C4-2B (cell line): ENCODE data around the gene DNAH7.

ENCODE experiments used
- H3K27ac ChIP-seq: fragments of 450-650 bp; 2 replicates; pipeline ENCODE4 v1.5.1; 2017
- ZFX ChIP-seq: fragments of 450-650 bp; IDR thresholded peaks from 2 replicates; pipeline ENCODE4 v1.6.1; 2017
- TF ChIP-seq, protein P1 (sequence below): fragments of 450-650 bp; conservative IDR thresholded peaks from 2 replicates; pipeline ENCODE4 v1.5.1; 2017; ENCODE audit warnings: mild to moderate bottlenecking

The DNAH7 gene

DNA sequence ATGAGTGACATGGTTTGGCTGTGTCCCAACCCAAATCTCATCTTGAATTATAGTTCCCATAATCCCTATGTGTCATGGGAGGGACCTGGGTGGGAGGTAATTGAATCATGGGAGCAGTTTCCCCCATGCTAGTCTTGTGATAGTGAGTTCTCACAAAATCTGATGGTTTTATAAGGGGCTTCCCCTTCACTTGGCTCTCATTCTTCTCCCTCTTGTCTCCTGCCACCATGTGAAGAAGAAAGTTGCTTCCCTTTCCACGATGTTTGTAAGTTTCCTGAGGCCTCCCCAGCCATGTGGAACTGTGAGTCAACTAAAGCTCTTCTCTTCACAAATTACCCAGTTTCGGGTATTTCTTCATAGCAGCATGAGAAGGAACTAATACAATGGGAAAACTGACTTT, 14.0 kb downstream of the DNAH7 start:
- no peak for TF ChIP-seq ZFX
- TF ChIP-seq, protein P1, sequence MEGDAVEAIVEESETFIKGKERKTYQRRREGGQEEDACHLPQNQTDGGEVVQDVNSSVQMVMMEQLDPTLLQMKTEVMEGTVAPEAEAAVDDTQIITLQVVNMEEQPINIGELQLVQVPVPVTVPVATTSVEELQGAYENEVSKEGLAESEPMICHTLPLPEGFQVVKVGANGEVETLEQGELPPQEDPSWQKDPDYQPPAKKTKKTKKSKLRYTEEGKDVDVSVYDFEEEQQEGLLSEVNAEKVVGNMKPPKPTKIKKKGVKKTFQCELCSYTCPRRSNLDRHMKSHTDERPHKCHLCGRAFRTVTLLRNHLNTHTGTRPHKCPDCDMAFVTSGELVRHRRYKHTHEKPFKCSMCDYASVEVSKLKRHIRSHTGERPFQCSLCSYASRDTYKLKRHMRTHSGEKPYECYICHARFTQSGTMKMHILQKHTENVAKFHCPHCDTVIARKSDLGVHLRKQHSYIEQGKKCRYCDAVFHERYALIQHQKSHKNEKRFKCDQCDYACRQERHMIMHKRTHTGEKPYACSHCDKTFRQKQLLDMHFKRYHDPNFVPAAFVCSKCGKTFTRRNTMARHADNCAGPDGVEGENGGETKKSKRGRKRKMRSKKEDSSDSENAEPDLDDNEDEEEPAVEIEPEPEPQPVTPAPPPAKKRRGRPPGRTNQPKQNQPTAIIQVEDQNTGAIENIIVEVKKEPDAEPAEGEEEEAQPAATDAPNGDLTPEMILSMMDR: no peak
- H3K27ac ChIP-seq: no peak overlapping the region

DNA sequence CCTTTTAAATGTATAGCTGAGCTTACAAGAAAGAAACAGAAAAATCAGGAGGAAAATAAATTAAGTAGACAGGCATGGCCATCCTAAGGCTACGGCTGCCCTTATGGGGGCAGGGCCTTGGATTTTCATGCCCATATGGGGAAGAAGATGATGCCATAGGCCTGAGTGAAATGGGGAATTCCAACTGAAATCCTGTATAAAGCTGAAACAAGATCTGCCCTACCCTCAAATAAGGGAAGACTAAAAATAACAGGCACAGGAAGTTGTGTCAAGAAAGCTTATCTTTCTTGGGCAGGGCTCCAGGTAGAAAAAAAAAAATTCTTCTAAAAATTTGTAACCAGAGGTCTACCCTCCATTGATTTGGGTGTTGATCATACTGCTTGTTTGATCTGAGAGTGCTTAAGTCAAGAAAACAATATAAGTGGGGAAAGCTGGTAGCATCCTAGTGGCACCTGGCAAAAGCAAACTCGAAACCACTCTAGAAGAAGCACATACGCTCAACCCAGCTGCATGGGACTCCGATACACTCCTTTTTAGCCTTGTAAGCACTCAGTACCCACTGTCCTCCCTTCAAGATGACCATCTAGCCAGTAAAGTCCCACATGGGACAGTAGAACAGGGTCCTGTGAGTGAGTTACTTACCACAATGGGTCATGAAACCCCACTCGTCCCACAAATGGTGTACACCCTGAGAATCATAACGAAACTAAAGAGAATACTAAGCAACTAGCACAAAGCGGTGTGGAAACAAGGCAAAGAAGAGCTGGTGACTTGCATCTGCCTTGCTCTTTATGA, 22.3 kb downstream of the DNAH7 start:
- no peak for TF ChIP-seq ZFX
- TF ChIP-seq, protein P1: no peak
- H3K27ac ChIP-seq: no peak overlapping the region

DNA sequence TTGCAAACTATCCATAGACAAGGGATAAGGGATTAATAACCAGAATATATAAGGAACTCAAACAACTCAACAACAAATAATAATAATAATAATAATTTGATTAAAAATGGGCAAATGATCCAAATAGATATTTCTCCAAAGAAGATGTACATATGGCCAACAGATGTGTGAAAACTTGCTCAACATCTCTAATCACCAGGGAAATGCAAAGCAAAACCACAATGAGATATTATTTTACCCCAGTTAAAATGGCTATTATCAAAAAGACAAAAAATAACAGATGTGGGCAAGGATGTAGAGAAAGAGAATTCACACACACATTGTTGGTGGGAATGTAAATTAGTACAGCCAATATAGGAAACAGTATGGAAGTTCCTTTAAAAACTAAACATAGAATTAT, 26.9 kb downstream of the DNAH7 start:
- TF ChIP-seq, protein P1: no peak
- TF ChIP-seq ZFX: no peak
- H3K27ac ChIP-seq: no peak overlapping the region

DNA sequence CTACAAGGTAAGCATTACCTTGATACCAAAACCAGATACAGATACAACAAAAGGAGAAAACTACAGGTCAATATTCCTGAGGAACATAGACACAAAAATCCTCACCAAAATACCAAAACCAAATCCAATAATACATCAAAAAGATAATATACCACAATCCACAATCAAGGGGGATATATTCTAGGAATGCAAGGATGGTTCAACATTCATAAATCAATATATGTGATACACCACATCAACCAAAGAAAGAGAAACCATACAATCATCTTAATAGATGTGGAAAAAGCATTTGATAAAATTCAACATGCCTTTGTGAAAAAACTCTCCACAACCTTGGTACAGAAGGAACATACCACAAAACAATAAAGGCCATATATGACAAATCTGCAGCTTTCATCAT, 28.4 kb downstream of the DNAH7 start:
- no peak overlapping the region for H3K27ac ChIP-seq
- TF ChIP-seq, protein P1: no peak
- TF ChIP-seq ZFX: no peak

DNA sequence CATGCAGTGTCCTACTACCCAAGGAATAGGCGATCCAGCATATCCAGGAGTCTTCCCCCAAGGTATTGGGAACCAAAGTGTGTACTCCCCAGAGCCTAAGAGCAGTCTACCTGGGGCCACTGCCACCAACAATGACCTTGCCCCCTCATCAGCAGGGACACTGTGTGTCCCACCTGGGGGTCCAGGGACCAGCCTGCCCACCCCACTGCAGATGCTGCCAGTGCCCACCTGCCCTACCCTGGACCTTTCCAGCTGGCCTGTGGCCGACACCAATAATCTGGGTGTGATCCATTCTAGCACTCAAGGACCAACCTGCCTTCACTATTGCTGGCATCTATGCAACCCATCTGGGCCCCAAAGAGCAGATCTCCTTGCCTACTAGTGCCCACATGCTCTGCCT, 32.2 kb downstream of the DNAH7 start:
- no peak overlapping the region for H3K27ac ChIP-seq
- TF ChIP-seq, protein P1: no peak
- no peak for TF ChIP-seq ZFX

DNA sequence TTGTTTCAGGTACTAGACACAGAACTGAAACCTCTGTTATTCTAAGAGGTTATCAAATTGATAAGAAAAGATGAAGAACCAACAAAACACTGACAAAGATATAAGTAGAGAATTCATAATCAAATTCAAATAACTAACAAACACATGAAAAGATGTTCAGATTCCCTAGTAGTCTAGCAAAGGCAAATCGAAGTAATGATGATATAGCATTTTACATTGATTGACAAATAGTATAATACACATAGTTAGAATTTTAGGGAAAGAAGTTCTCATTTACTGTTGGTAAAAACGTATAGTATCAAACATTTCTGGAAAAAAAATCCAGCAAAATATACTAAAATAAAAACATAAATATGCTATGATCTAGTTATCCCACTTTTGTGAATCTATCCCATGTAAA, 50.6 kb downstream of the DNAH7 start:
- TF ChIP-seq, protein P1: no peak
- TF ChIP-seq ZFX: no peak
- H3K27ac ChIP-seq: no peak overlapping the region

DNA sequence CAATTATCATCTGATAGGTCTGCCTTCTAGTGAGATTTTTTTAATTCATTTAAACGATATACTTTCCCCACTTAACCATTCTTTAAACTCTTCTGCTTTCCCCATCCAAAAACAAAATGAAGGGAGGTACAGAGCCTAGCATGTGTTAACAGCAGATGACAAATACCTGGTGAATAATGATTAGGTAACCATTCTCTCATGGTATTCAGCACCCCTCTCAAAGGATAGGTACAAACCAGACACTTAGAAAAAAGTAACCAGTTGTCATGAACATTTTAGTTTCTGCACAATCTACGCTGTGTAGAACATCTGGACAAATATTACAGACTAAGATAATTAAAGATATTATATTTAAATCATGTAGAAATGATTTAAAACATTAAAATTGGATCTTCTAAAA, 56.3 kb downstream of the DNAH7 start:
- TF ChIP-seq, protein P1: no peak
- TF ChIP-seq ZFX: no peak
- H3K27ac ChIP-seq: no peak overlapping the region
